Measurements from ENCODE around the gene ZBTB12. TPM values are rescaled to one million over a fixed set of nuclear protein-coding genes. Genes with fewer than 3 reads are reported as not detected.

The ZBTB12 gene
- total and polyA plus RNA-seq, 2 of the 13 experiments (the other 11 are each of a cell fraction or from before 2014, with no cell fraction given): 4.8 to 6.0 TPM

DNA sequence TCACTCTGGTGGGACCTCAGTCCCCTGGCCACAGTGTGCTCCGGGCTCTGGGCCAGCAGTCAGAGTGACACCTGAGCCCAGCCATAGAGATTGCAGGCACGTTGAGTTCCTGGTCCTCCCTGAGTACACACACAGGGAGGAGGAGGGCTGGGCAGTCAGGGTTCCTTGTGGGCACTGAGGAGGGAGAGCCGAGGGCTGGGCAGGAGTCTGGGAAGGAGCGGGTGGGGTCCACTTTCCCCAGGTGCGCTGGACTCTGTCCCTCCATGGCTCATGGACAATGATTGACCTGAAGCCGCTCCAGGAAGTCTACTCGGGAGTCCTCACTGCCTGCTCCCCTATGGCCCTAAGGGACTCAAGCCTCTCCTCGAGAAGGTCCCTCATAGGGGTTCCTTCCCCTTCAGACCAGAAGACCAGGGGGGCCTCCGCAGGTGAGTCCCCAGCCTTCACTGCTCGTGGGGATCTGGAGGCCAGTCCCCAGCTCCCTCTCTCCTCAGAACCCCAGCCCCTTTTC is 24.2 kb downstream of the ZBTB12 start (continued):
- TF ChIP-seq, protein P1, sequence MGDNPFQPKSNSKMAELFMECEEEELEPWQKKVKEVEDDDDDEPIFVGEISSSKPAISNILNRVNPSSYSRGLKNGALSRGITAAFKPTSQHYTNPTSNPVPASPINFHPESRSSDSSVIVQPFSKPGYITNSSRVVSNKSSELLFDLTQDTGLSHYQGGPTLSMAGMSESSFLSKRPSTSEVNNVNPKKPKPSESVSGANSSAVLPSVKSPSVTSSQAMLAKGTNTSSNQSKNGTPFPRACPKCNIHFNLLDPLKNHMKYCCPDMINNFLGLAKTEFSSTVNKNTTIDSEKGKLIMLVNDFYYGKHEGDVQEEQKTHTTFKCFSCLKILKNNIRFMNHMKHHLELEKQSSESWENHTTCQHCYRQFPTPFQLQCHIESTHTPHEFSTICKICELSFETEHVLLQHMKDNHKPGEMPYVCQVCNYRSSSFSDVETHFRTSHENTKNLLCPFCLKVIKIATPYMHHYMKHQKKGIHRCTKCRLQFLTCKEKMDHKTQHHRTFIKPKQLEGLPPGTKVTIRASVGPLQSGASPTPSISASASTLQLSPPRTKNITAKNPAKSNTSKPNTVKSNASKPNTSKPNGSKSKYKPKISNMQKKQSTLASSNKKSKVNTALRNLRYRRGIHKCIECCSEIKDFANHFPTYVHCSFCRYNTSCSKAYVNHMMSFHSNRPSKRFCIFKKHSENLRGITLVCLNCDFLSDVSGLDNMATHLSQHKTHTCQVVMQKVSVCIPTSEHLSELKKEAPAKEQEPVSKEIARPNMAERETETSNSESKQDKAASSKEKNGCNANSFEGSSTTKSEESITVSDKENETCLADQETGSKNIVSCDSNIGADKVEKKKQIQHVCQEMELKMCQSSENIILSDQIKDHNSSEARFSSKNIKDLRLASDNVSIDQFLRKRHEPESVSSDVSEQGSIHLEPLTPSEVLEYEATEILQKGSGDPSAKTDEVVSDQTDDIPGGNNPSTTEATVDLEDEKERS (CRISPR knock-in tag; IDR thresholded peaks at IDR 0.05): no peak
- TF ChIP-seq PAX8 (CRISPR knock-in tag; IDR thresholded peaks at IDR 0.05; ENCODE audit: borderline replicate concordance) (0 out of 2 replicates have a peak, but pooled peaks have one; percentile 46), TBX2 (CRISPR knock-in tag; IDR thresholded peaks at IDR 0.05; ENCODE audit: borderline replicate concordance) (peak; percentile 69; the same call in 1 of the 2 replicates), ZNF121 (CRISPR knock-in tag; IDR thresholded peaks at IDR 0.05) (no peak), ZNF263 (CRISPR knock-in tag; IDR thresholded peaks at IDR 0.05) (peak; percentile 99), MXD4 (CRISPR knock-in tag; IDR thresholded peaks at IDR 0.05) (peak; percentile 71), ZNF20 (CRISPR knock-in tag; IDR thresholded peaks at IDR 0.05) (no peak), CBFB (CRISPR knock-in tag; IDR thresholded peaks at IDR 0.05) (no peak), ZNF678 (CRISPR knock-in tag; IDR thresholded peaks at IDR 0.05) (no peak), HIVEP1 (CRISPR knock-in tag; IDR thresholded peaks at IDR 0.05) (0 out of 2 replicates have a peak, but pooled peaks have one; percentile 5), RXRA (CRISPR knock-in tag; IDR thresholded peaks at IDR 0.05) (peak; percentile 73; the same call in 1 of the 2 replicates), CCDC6 (CRISPR knock-in tag; IDR thresholded peaks at IDR 0.05) (no peak), IRF2 (CRISPR knock-in tag; IDR thresholded peaks at IDR 0.05) (peak; percentile 19; the same call in 1 of the 2 replicates), ZNF670 (CRISPR knock-in tag; IDR thresholded peaks at IDR 0.05; ENCODE audit: borderline replicate concordance) (no peak), HNRNPL (IDR thresholded peaks at IDR 0.05; ENCODE audit: low read depth, low read length) (0 out of 2 replicates have a peak, but pooled peaks have one; percentile 43), IKZF1 (IDR thresholded peaks at IDR 0.05) (no peak), ZNF776 (CRISPR knock-in tag; IDR thresholded peaks at IDR 0.05) (no peak), ZNF335 (CRISPR knock-in tag; IDR thresholded peaks at IDR 0.05) (peak; percentile 85), ZNF230 (CRISPR knock-in tag; IDR thresholded peaks at IDR 0.05) (0 out of 2 replicates have a peak, but pooled peaks have one; percentile 66), ZNF556 (CRISPR knock-in tag; IDR thresholded peaks at IDR 0.05; ENCODE audit: borderline replicate concordance) (peak; percentile 89; the same call in 1 of the 2 replicates), MLLT10 (CRISPR knock-in tag; IDR thresholded peaks at IDR 0.05) (no peak)
- TF ChIP-seq, protein P2, sequence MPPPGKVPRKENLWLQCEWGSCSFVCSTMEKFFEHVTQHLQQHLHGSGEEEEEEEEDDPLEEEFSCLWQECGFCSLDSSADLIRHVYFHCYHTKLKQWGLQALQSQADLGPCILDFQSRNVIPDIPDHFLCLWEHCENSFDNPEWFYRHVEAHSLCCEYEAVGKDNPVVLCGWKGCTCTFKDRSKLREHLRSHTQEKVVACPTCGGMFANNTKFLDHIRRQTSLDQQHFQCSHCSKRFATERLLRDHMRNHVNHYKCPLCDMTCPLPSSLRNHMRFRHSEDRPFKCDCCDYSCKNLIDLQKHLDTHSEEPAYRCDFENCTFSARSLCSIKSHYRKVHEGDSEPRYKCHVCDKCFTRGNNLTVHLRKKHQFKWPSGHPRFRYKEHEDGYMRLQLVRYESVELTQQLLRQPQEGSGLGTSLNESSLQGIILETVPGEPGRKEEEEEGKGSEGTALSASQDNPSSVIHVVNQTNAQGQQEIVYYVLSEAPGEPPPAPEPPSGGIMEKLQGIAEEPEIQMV (CRISPR knock-in tag; IDR thresholded peaks at IDR 0.05; ENCODE audit: low read depth): peak; percentile 58; the same call in 1 of the 2 replicates
- TF ChIP-seq, protein P3, sequence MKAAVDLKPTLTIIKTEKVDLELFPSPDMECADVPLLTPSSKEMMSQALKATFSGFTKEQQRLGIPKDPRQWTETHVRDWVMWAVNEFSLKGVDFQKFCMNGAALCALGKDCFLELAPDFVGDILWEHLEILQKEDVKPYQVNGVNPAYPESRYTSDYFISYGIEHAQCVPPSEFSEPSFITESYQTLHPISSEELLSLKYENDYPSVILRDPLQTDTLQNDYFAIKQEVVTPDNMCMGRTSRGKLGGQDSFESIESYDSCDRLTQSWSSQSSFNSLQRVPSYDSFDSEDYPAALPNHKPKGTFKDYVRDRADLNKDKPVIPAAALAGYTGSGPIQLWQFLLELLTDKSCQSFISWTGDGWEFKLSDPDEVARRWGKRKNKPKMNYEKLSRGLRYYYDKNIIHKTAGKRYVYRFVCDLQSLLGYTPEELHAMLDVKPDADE (CRISPR knock-in tag; IDR thresholded peaks at IDR 0.05): no peak
- TF ChIP-seq, protein P4, sequence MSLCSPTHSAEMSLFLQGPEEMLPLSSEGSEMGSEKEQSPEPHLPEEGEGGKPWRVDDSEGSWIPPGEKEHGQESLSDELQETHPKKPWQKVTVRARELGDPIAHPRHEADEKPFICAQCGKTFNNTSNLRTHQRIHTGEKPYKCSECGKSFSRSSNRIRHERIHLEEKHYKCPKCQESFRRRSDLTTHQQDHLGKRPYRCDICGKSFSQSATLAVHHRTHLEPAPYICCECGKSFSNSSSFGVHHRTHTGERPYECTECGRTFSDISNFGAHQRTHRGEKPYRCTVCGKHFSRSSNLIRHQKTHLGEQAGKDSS (CRISPR knock-in tag; IDR thresholded peaks at IDR 0.05; ENCODE audit: borderline replicate concordance, low read depth): peak; percentile 66; the same call in 1 of the 2 replicates
- TF ChIP-seq, protein P5, sequence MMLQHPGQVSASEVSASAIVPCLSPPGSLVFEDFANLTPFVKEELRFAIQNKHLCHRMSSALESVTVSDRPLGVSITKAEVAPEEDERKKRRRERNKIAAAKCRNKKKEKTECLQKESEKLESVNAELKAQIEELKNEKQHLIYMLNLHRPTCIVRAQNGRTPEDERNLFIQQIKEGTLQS (CRISPR knock-in tag; IDR thresholded peaks at IDR 0.05): no peak

All from HepG2 (cell line).